Lung microvascular endothelial cell (primary cell): ENCODE results near the gene SLC37A2. TPM values are rescaled to one million over a fixed set of nuclear protein-coding genes. Genes with fewer than 3 reads are reported as not detected.

Experiments used
- DNase-seq, 2 donors: peaks; one replicate each; pipeline versions ENCODE4 v3.0.0 to v3.0.0-alpha.2; 2010; ENCODE audit warnings: low read depth in 2 of 2
- total RNA-seq: library from RNA; depleted of rRNA; stranded (reverse); fragments of >200 nt; gene quantifications from 2 replicates; pipeline ENCODE4 v1.2.1, GENCODE V29; 2014

Gene SLC37A2
- total RNA-seq, 1 donor from 2014 or later, result 0.20 TPM

- peak; percentile 58 to 60 for DNase-seq
Measured at GRCh38 chr11:125070699-125071254, 7.7 kb downstream of the SLC37A2 start.

GRCh38 chr11:125071435-125071834 lies 8.3 kb downstream of the SLC37A2 start:
- no peak for DNase-seq

GRCh38 chr11:125071846-125072217 lies 8.7 kb downstream of the SLC37A2 start:
- DNase-seq, result no peak

- no peak for DNase-seq
Measured at GRCh38 chr11:125072218-125072960, 9.3 kb downstream of the SLC37A2 start.

- DNase-seq, result no peak
Measured at GRCh38 chr11:125072961-125073590, 10.0 kb downstream of the SLC37A2 start.

- no peak for DNase-seq
Measured at GRCh38 chr11:125073616-125074483, 10.7 kb downstream of the SLC37A2 start.

- no peak for DNase-seq
Measured at GRCh38 chr11:125074511-125075241, 11.6 kb downstream of the SLC37A2 start.

- no peak for DNase-seq
Measured at GRCh38 chr11:125075242-125075625, 12.1 kb downstream of the SLC37A2 start.

- peak; percentile 35 to 69 for DNase-seq
Measured at GRCh38 chr11:125075900-125076317, 12.8 kb downstream of the SLC37A2 start.

GRCh38 chr11:125076378-125076945 lies 13.4 kb downstream of the SLC37A2 start:
- no peak for DNase-seq

- DNase-seq, result no peak
Measured at GRCh38 chr11:125078016-125078415, 14.9 kb downstream of the SLC37A2 start.

- DNase-seq, result no peak
Measured at GRCh38 chr11:125078516-125079140, 15.5 kb downstream of the SLC37A2 start.

GRCh38 chr11:125079151-125079877 lies 16.2 kb downstream of the SLC37A2 start:
- peak; percentile 42 to 75 for DNase-seq

GRCh38 chr11:125079878-125080530 lies 16.9 kb downstream of the SLC37A2 start:
- no peak for DNase-seq

GRCh38 chr11:125080531-125080911 lies 17.4 kb downstream of the SLC37A2 start:
- DNase-seq, result no peak

GRCh38 chr11:125081098-125081798 lies 18.1 kb downstream of the SLC37A2 start:
- no peak for DNase-seq

GRCh38 chr11:125082040-125082439 lies 18.9 kb downstream of the SLC37A2 start:
- no peak for DNase-seq

- DNase-seq, result peak; percentile 61 to 93
Measured at GRCh38 chr11:125082611-125083311, 19.7 kb downstream of the SLC37A2 start.
